ENCODE measurements around the gene SHPK.

GRCh38 chr17:3602499-3602898, 33.6 kb downstream of the SHPK start:
- TF ChIP-seq CTCF (conservative IDR thresholded peaks at IDR 0.05) = no peak; the same call in 1 of the 2 replicates
- no peak for TF ChIP-seq ZFX (IDR thresholded peaks at IDR 0.05)

Data from C4-2B (cell line).